ENCODE data around the gene DNAH3.

DNA sequence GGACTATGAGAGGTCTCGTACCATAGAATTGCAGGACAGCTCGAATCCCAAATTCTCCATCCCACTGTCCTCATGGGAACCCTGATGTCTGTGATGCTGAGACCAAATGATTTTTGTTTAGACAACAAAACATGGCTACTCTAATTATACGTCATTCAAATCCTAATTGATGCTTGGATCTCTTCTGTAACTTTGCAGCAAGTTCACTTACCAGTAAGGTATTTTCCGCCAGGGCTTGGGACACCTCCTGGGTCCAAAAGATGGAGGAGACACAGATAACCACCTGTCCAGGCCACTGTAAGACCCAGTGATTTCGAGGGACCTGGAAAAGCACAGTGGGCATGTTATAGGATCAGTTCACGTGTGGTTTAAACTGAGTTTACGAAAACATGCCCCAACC is 92.8 kb downstream of the DNAH3 start:
- TF ChIP-seq OVOL2 (CRISPR knock-in tag; IDR thresholded peaks at IDR 0.05; ENCODE audit: borderline replicate concordance) (no peak), RORB (CRISPR knock-in tag; IDR thresholded peaks at IDR 0.05) (no peak), ESRRA (CRISPR knock-in tag; IDR thresholded peaks at IDR 0.05; ENCODE audit: borderline replicate concordance) (no peak), TP53 (CRISPR knock-in tag; IDR thresholded peaks at IDR 0.05) (no peak), CREB1 (CRISPR knock-in tag; IDR thresholded peaks at IDR 0.05) (no peak), TEAD1 (CRISPR knock-in tag; IDR thresholded peaks at IDR 0.05) (no peak), RELA (CRISPR knock-in tag; IDR thresholded peaks at IDR 0.05; ENCODE audit: borderline replicate concordance) (no peak), NFE2L1 (CRISPR knock-in tag; IDR thresholded peaks at IDR 0.05) (no peak)
- TF ChIP-seq, protein P1, sequence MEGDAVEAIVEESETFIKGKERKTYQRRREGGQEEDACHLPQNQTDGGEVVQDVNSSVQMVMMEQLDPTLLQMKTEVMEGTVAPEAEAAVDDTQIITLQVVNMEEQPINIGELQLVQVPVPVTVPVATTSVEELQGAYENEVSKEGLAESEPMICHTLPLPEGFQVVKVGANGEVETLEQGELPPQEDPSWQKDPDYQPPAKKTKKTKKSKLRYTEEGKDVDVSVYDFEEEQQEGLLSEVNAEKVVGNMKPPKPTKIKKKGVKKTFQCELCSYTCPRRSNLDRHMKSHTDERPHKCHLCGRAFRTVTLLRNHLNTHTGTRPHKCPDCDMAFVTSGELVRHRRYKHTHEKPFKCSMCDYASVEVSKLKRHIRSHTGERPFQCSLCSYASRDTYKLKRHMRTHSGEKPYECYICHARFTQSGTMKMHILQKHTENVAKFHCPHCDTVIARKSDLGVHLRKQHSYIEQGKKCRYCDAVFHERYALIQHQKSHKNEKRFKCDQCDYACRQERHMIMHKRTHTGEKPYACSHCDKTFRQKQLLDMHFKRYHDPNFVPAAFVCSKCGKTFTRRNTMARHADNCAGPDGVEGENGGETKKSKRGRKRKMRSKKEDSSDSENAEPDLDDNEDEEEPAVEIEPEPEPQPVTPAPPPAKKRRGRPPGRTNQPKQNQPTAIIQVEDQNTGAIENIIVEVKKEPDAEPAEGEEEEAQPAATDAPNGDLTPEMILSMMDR (IDR thresholded peaks at IDR 0.05): no peak
- TF ChIP-seq, protein P2, sequence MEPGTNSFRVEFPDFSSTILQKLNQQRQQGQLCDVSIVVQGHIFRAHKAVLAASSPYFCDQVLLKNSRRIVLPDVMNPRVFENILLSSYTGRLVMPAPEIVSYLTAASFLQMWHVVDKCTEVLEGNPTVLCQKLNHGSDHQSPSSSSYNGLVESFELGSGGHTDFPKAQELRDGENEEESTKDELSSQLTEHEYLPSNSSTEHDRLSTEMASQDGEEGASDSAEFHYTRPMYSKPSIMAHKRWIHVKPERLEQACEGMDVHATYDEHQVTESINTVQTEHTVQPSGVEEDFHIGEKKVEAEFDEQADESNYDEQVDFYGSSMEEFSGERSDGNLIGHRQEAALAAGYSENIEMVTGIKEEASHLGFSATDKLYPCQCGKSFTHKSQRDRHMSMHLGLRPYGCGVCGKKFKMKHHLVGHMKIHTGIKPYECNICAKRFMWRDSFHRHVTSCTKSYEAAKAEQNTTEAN (CRISPR knock-in tag; IDR thresholded peaks at IDR 0.05): no peak
- TF ChIP-seq, protein P3, sequence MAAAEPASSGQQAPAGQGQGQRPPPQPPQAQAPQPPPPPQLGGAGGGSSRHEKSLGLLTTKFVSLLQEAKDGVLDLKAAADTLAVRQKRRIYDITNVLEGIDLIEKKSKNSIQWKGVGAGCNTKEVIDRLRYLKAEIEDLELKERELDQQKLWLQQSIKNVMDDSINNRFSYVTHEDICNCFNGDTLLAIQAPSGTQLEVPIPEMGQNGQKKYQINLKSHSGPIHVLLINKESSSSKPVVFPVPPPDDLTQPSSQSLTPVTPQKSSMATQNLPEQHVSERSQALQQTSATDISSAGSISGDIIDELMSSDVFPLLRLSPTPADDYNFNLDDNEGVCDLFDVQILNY (CRISPR knock-in tag; IDR thresholded peaks at IDR 0.05): no peak
- TF ChIP-seq, protein P4, sequence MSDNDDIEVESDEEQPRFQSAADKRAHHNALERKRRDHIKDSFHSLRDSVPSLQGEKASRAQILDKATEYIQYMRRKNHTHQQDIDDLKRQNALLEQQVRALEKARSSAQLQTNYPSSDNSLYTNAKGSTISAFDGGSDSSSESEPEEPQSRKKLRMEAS (CRISPR knock-in tag; IDR thresholded peaks at IDR 0.05): no peak
- TF ChIP-seq, protein P5, sequence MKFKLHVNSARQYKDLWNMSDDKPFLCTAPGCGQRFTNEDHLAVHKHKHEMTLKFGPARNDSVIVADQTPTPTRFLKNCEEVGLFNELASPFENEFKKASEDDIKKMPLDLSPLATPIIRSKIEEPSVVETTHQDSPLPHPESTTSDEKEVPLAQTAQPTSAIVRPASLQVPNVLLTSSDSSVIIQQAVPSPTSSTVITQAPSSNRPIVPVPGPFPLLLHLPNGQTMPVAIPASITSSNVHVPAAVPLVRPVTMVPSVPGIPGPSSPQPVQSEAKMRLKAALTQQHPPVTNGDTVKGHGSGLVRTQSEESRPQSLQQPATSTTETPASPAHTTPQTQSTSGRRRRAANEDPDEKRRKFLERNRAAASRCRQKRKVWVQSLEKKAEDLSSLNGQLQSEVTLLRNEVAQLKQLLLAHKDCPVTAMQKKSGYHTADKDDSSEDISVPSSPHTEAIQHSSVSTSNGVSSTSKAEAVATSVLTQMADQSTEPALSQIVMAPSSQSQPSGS (CRISPR knock-in tag; IDR thresholded peaks at IDR 0.05; ENCODE audit: borderline replicate concordance, low read depth): no peak
